HepG2 (cell line): ENCODE results near the gene DENND2D. TPM values are rescaled to one million over a fixed set of nuclear protein-coding genes. Genes with fewer than 3 reads are reported as not detected.

Source experiments
- ATF3 ChIP-seq: sonication (generic); formaldehyde crosslinking; IDR thresholded peaks from 2 replicates; pipeline ENCODE4 v1.4.0; 2020; ENCODE audit warnings: missing genetic modification reagents
- CSRNP1 ChIP-seq: sonication (generic); formaldehyde crosslinking; IDR thresholded peaks from 2 replicates; pipeline ENCODE4 v1.8.1; 2023; ENCODE audit warnings: mild to moderate bottlenecking, missing genetic modification reagents
- ETS1 ChIP-seq: sonication (generic); formaldehyde crosslinking; IDR thresholded peaks from 2 replicates; pipeline ENCODE4 v1.4.0; 2020; ENCODE audit warnings: missing genetic modification reagents
- GRHL1 ChIP-seq: sonication (generic); formaldehyde crosslinking; conservative IDR thresholded peaks from 2 replicates; pipeline ENCODE4 v1.8.0; 2022; ENCODE audit warnings: missing genetic modification reagents
- IRF9 ChIP-seq: sonication (generic); formaldehyde crosslinking; IDR thresholded peaks from 2 replicates; pipeline ENCODE4 v1.8.0; 2022; ENCODE audit warnings: missing genetic modification reagents, mild to moderate bottlenecking, borderline replicate concordance
- KLF11 ChIP-seq: IDR thresholded peaks from 2 replicates; pipeline ENCODE4 v1.6.1; 2016; ENCODE audit warnings: missing compliant biosample characterization
- MEF2D ChIP-seq: sonication (generic); formaldehyde crosslinking; IDR thresholded peaks from 2 replicates; pipeline ENCODE4 v1.5.1; 2020; ENCODE audit warnings: mild to moderate bottlenecking, missing genetic modification reagents
- SMAD3 ChIP-seq: sonication (generic); formaldehyde crosslinking; IDR thresholded peaks from 2 replicates; pipeline ENCODE4 v1.4.0; 2020; ENCODE audit warnings: missing genetic modification reagents
- SOX13 ChIP-seq, 3 experiments: fragments of 450-650 bp in 1 of 3; sonication (generic) in 1 of 3; formaldehyde crosslinking in 1 of 3; IDR thresholded peaks in 2 of 3; conservative IDR thresholded peaks in 1 of 3; 2 replicates each; pipeline versions ENCODE4 v1.5.0 to v1.6.1; 2016 to 2020; ENCODE audit warnings: antibody characterized with exemption in 1 of 3, mild to moderate bottlenecking in 1 of 3, missing compliant biosample characterization in 1 of 3, missing genetic modification reagents in 1 of 3, moderate library complexity in 1 of 3
- STAT6 ChIP-seq: sonication (generic); formaldehyde crosslinking; IDR thresholded peaks from 2 replicates; pipeline ENCODE4 v1.4.0; 2020; ENCODE audit warnings: missing genetic modification reagents, mild to moderate bottlenecking, borderline replicate concordance
- ZC3H4 ChIP-seq: sonication (generic); formaldehyde crosslinking; IDR thresholded peaks from 2 replicates; pipeline ENCODE4 v1.4.0; 2020; ENCODE audit warnings: missing genetic modification reagents, borderline replicate concordance
- ZFP90 ChIP-seq: sonication (generic); formaldehyde crosslinking; IDR thresholded peaks from 2 replicates; pipeline ENCODE4 v1.8.0; 2022; ENCODE audit warnings: missing genetic modification reagents, mild to moderate bottlenecking, inconsistent platforms, borderline replicate concordance
- ZNF18 ChIP-seq: sonication (generic); formaldehyde crosslinking; IDR thresholded peaks from 2 replicates; pipeline ENCODE4 v1.8.0; 2022; ENCODE audit warnings: mild to moderate bottlenecking, missing genetic modification reagents; ENCODE audit not compliant: insufficient replicate concordance
- ZNF703 ChIP-seq: sonication (generic); formaldehyde crosslinking; IDR thresholded peaks from 2 replicates; pipeline ENCODE4 v1.5.1; 2020; ENCODE audit warnings: missing genetic modification reagents, mild to moderate bottlenecking, moderate library complexity, borderline replicate concordance
- ZSCAN22 ChIP-seq: sonication (generic); formaldehyde crosslinking; IDR thresholded peaks from 2 replicates; pipeline ENCODE4 v1.4.0; 2020; ENCODE audit warnings: mild to moderate bottlenecking, missing genetic modification reagents
- polyA plus RNA-seq, 8 experiments: library from polyadenylated mRNA; depleted of rRNA in 3 of 8; stranded (reverse) in 7 of 8; unstranded in 1 of 8; fragments of >200 nt; fragmentation: Illumina TruSeq in 4 of 8; extraction: Trizol in 4 of 8; gene quantifications; 2 replicates each; pipeline versions ENCODE4 v1.2.1 to v1.2.3, GENCODE V29; 2011 to 2016; ENCODE audit warnings: low read depth in 4 of 8, missing spikeins in 1 of 8, mixed read lengths in 1 of 8; ENCODE audit not compliant: insufficient read depth in 1 of 8
- total RNA-seq, 5 experiments: library from RNA; depleted of rRNA; stranded (reverse); fragments of >200 nt; fragmentation: Illumina TruSeq; extraction: Trizol; gene quantifications; 2 replicates each; pipeline ENCODE4 v1.2.3, GENCODE V29; 2016; ENCODE audit warnings: low read depth in 1 of 5

DENND2D gene
- total and polyA plus RNA-seq, 2 of the 13 experiments (the other 11 are each of a cell fraction or from before 2014, with no cell fraction given), result 0.04 TPM; not detected in 1

- TF ChIP-seq STAT6 (CRISPR knock-in tag), result no peak
- TF ChIP-seq KLF11 (CRISPR knock-in tag), result no peak
- TF ChIP-seq SMAD3, result no peak
- no peak for TF ChIP-seq ZNF18 (CRISPR knock-in tag)
- TF ChIP-seq ZSCAN22 (CRISPR knock-in tag), result no peak
- no peak for TF ChIP-seq ATF3
- no peak for TF ChIP-seq CSRNP1
- no peak for TF ChIP-seq ZNF703 (CRISPR knock-in tag)
- no peak for TF ChIP-seq MEF2D (CRISPR knock-in tag)
- TF ChIP-seq IRF9, result no peak
- no peak for TF ChIP-seq ETS1 (CRISPR knock-in tag)
- no peak for TF ChIP-seq ZC3H4 (CRISPR knock-in tag)
- no peak for TF ChIP-seq SOX13 (IDR thresholded peaks at IDR 0.05)
- peak in 1 of 2 experiments; percentile 39; a peak in 1 of 4 replicates for TF ChIP-seq SOX13 (CRISPR knock-in tag; conservative IDR thresholded peaks at IDR 0.05 in 1 of 2, IDR thresholded peaks at IDR 0.05 in 1 of 2)
- no peak for TF ChIP-seq GRHL1
- no peak for TF ChIP-seq ZFP90 (CRISPR knock-in tag)
Observed at GRCh38 chr1:111195002-111195684, 5.3 kb downstream of the DENND2D start (continued).
